Measurements from ENCODE around the gene KRTAP5-10.
"Not testable (repeated sequence)": the region's sequence is repeated elsewhere in the genome, so short reads cannot be mapped to it uniquely, and the experiment has no call there.

KRTAP5-10 gene

DNA sequence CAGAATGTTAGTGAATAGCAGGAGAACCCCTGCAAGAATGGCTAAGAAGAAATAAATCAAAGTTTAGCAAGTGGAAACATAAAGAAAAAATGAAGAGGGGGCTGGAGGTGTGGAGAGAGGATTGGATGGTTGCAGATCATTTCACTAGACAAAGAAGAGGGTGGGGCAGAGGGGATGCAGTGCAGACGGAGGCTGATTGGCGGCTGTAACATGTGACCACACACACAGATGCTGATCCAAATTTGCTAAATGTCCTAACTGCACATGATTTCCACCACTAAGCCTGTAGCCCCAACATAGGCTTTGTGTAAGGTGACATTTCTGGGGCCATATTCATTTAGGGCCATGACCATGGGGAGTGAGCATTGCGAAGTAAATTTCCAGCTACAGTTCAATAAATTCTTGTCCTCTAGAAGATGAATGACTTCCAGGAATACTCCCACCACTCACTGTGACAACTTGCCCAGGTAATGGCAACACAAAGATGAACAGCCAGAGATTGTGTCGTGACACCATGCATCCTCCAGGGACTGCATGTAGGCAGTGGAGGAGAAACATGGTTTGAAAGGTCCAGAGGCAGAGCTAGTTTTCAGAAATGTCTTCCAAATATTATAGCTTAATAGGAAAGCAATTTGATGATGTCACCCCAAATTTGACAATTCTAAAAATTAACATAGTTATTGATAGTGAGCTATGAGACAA is 10.5 kb downstream of the KRTAP5-10 start:
- Histone ChIP-seq H3K4me3 (ENCODE audit: low read length) (no peak overlapping the region), H3K4me1 (ENCODE audit: control insufficient read depth, insufficient read depth, low read length) (peaks cover 10% of the 10 kb centered on the region), H3K36me3 (ENCODE audit: control insufficient read depth, insufficient read depth, low read length, severe bottlenecking) (no peaks in the 10 kb centered on the region), H3K9ac (ENCODE audit: low read length) (no peak overlapping the region), H3K9me3 (ENCODE audit: control insufficient read depth, low read length) (no peaks in the 10 kb centered on the region), H3K27me3 (replicated peaks; ENCODE audit: control insufficient read depth, insufficient read depth, low read length) (peaks cover 40% of the 10 kb centered on the region)
- no peak for DNase-seq (ENCODE audit: low read depth)

DNA sequence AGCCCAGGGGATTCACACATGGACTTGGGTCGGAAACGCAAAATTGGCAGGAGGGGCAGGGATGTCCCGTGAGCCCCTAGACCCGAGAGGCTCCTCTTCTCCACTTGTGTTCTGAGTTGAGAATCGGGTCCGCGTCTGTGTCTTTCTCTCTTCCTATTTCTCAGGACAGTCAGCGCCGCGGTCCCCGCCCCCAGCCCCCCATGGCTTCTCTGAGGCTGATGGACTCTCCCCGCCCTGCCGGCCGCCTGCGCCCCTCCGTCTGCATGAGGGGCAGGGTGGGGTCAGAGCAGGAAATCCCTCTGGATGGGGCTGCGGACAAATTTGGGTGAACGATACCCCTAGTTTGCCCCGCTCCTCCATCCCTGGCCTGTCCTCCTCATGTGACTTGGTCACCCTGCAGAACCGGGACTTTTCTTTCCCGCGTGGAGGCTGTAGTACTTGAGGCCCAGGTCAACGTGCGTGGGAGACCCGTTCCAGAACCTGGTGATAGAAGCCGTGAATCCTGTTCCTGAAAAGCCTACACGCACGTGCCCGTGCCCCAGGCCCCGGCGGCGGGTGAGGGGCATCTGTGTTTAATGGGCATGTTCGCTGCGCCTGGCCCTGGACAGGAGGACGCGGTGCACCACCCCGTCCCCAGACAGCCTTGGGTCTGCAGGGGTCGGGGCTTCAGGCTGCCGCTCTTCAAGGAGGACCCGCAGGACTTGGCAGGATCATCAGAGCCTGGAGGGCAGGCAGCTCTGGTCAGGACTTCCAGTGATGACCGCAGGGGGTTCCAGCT is 11.5 kb downstream of the KRTAP5-10 start:
- H3K9ac ChIP-seq (ENCODE audit: low read length); DNase-seq (ENCODE audit: low read depth); H3K4me3 ChIP-seq (ENCODE audit: low read length); H3K36me3 ChIP-seq (ENCODE audit: control insufficient read depth, insufficient read depth, low read length, severe bottlenecking); H3K9me3 ChIP-seq (ENCODE audit: control insufficient read depth, low read length): not testable (repeated sequence)
- Histone ChIP-seq H3K4me1 (ENCODE audit: control insufficient read depth, insufficient read depth, low read length) (peaks cover 10% of the 10 kb centered on the region), H3K27me3 (replicated peaks; ENCODE audit: control insufficient read depth, insufficient read depth, low read length) (peaks cover 43% of the 10 kb centered on the region)

- no peaks in the 10 kb centered on the region for H3K36me3 ChIP-seq (ENCODE audit: control insufficient read depth, insufficient read depth, low read length, severe bottlenecking)
- no peak overlapping the region for H3K4me3 ChIP-seq (ENCODE audit: low read length)
- H3K9me3 ChIP-seq (ENCODE audit: control insufficient read depth, low read length) = no peaks in the 10 kb centered on the region
- peaks cover 45% of the 10 kb centered on the region for H3K27me3 ChIP-seq (replicated peaks; ENCODE audit: control insufficient read depth, insufficient read depth, low read length)
- H3K4me1 ChIP-seq (ENCODE audit: control insufficient read depth, insufficient read depth, low read length) = peaks cover 10% of the 10 kb centered on the region
- no peak overlapping the region for H3K9ac ChIP-seq (ENCODE audit: low read length)
- no peak for DNase-seq (ENCODE audit: low read depth)
These were observed 12.2 kb downstream of the KRTAP5-10 start for GRCh38 chr11:71577469-71578004.

GRCh38 chr11:71579513-71579912 is 14.2 kb downstream of the KRTAP5-10 start:
- peaks cover 10% of the 10 kb centered on the region for H3K4me1 ChIP-seq (ENCODE audit: control insufficient read depth, insufficient read depth, low read length)
- not testable (repeated sequence) for H3K4me3 ChIP-seq (ENCODE audit: low read length); H3K9ac ChIP-seq (ENCODE audit: low read length); DNase-seq (ENCODE audit: low read depth); H3K36me3 ChIP-seq (ENCODE audit: control insufficient read depth, insufficient read depth, low read length, severe bottlenecking); H3K9me3 ChIP-seq (ENCODE audit: control insufficient read depth, low read length)
- H3K27me3 ChIP-seq (replicated peaks; ENCODE audit: control insufficient read depth, insufficient read depth, low read length) = peaks cover 30% of the 10 kb centered on the region

GRCh38 chr11:71580057-71581003 is 15.0 kb downstream of the KRTAP5-10 start:
- H3K4me1 ChIP-seq (ENCODE audit: control insufficient read depth, insufficient read depth, low read length) = peaks cover 10% of the 10 kb centered on the region
- H3K9me3 ChIP-seq (ENCODE audit: control insufficient read depth, low read length) = no peaks in the 10 kb centered on the region
- peaks cover 27% of the 10 kb centered on the region for H3K27me3 ChIP-seq (replicated peaks; ENCODE audit: control insufficient read depth, insufficient read depth, low read length)
- peak; percentile 74 for DNase-seq (ENCODE audit: low read depth)
- no peak overlapping the region for H3K4me3 ChIP-seq (ENCODE audit: low read length)
- no peak overlapping the region for H3K9ac ChIP-seq (ENCODE audit: low read length)
- no peaks in the 10 kb centered on the region for H3K36me3 ChIP-seq (ENCODE audit: control insufficient read depth, insufficient read depth, low read length, severe bottlenecking)

GRCh38 chr11:71581826-71582225 is 16.5 kb downstream of the KRTAP5-10 start:
- Histone ChIP-seq H3K36me3 (ENCODE audit: control insufficient read depth, insufficient read depth, low read length, severe bottlenecking) (no peaks in the 10 kb centered on the region), H3K4me3 (ENCODE audit: low read length) (no peak overlapping the region), H3K9ac (ENCODE audit: low read length) (no peak overlapping the region), H3K27me3 (replicated peaks; ENCODE audit: control insufficient read depth, insufficient read depth, low read length) (peaks cover 22% of the 10 kb centered on the region), H3K4me1 (ENCODE audit: control insufficient read depth, insufficient read depth, low read length) (peaks cover 10% of the 10 kb centered on the region), H3K9me3 (ENCODE audit: control insufficient read depth, low read length) (no peaks in the 10 kb centered on the region)
- no peak for DNase-seq (ENCODE audit: low read depth)

DNA sequence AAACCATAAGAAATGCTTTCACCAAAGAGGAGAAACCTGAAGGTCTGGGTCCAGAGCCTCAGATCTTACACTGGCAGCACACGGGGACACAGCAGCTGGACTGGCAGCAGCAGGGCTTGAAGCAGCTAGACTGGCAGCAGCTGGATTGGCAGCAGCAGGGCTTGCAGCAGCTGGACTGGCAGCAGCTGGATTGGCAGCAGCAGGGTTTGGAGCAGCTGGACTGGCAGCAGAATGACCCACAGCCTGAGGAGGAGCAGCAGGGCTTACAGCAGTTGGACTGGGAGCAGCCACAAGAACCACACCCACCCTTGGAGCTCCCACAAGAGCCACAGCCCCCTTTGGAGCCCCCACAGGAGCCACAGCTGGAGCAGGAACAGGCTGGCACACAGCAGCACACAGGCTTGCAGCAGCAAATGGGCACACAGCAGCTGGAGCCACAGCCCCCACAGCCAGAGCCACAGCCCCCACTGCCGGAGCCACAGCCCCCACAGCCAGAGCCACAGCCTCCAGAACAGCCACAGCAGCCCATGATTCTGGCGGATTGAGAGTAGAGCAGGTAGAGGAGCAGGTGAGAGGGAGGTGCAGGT is 17.0 kb downstream of the KRTAP5-10 start, which contains the start of gene KRTAP5-11:
Gene KRTAP5-11 (minus strand): TSS at position 567 of the 587 bp plus-strand sequence. CDS start 38 bp downstream, at position 529.
- H3K4me1 ChIP-seq (ENCODE audit: control insufficient read depth, insufficient read depth, low read length) = peaks cover 10% of the 10 kb centered on the region
- H3K27me3 ChIP-seq (replicated peaks; ENCODE audit: control insufficient read depth, insufficient read depth, low read length) = peaks cover 22% of the 10 kb centered on the region
- H3K4me3 ChIP-seq (ENCODE audit: low read length) = no peak within 1 kb of the TSS
- no peak for DNase-seq (ENCODE audit: low read depth)
- H3K9me3 ChIP-seq (ENCODE audit: control insufficient read depth, low read length) = no peaks in the 10 kb centered on the region
- no peak within 1 kb of the TSS for H3K9ac ChIP-seq (ENCODE audit: low read length)
- no peaks in the 10 kb centered on the region for H3K36me3 ChIP-seq (ENCODE audit: control insufficient read depth, insufficient read depth, low read length, severe bottlenecking)

- not testable (repeated sequence) for DNase-seq (ENCODE audit: low read depth); H3K4me3 ChIP-seq (ENCODE audit: low read length); H3K36me3 ChIP-seq (ENCODE audit: control insufficient read depth, insufficient read depth, low read length, severe bottlenecking); H3K9ac ChIP-seq (ENCODE audit: low read length); H3K9me3 ChIP-seq (ENCODE audit: control insufficient read depth, low read length)
- Histone ChIP-seq H3K4me1 (ENCODE audit: control insufficient read depth, insufficient read depth, low read length) (peaks cover 10% of the 10 kb centered on the region), H3K27me3 (replicated peaks; ENCODE audit: control insufficient read depth, insufficient read depth, low read length) (peaks cover 17% of the 10 kb centered on the region)
These were observed 17.6 kb downstream of the KRTAP5-10 start for GRCh38 chr11:71582969-71583368.

GRCh38 chr11:71585673-71586072 is 20.3 kb downstream of the KRTAP5-10 start:
- H3K36me3 ChIP-seq (ENCODE audit: control insufficient read depth, insufficient read depth, low read length, severe bottlenecking); H3K4me3 ChIP-seq (ENCODE audit: low read length): not testable (repeated sequence)

GRCh38 chr11:71588314-71588713 is 23.0 kb downstream of the KRTAP5-10 start:
- not testable (repeated sequence) for H3K9ac ChIP-seq (ENCODE audit: low read length); H3K4me1 ChIP-seq (ENCODE audit: control insufficient read depth, insufficient read depth, low read length); H3K36me3 ChIP-seq (ENCODE audit: control insufficient read depth, insufficient read depth, low read length, severe bottlenecking); H3K4me3 ChIP-seq (ENCODE audit: low read length); H3K27me3 ChIP-seq (replicated peaks; ENCODE audit: control insufficient read depth, insufficient read depth, low read length); DNase-seq (ENCODE audit: low read depth); H3K9me3 ChIP-seq (ENCODE audit: control insufficient read depth, low read length)

More at GRCh38 chr11:71585673-71586072, 20.3 kb downstream of the KRTAP5-10 start:
- H3K27me3 ChIP-seq (replicated peaks; ENCODE audit: control insufficient read depth, insufficient read depth, low read length) = peaks cover 15% of the 10 kb centered on the region
- not testable (repeated sequence) for H3K9ac ChIP-seq (ENCODE audit: low read length); H3K4me1 ChIP-seq (ENCODE audit: control insufficient read depth, insufficient read depth, low read length); DNase-seq (ENCODE audit: low read depth); H3K9me3 ChIP-seq (ENCODE audit: control insufficient read depth, low read length)

Data from adipocyte (in vitro differentiated cells).